ENCODE measurements around the gene CIB4.

CIB4 gene

DNA sequence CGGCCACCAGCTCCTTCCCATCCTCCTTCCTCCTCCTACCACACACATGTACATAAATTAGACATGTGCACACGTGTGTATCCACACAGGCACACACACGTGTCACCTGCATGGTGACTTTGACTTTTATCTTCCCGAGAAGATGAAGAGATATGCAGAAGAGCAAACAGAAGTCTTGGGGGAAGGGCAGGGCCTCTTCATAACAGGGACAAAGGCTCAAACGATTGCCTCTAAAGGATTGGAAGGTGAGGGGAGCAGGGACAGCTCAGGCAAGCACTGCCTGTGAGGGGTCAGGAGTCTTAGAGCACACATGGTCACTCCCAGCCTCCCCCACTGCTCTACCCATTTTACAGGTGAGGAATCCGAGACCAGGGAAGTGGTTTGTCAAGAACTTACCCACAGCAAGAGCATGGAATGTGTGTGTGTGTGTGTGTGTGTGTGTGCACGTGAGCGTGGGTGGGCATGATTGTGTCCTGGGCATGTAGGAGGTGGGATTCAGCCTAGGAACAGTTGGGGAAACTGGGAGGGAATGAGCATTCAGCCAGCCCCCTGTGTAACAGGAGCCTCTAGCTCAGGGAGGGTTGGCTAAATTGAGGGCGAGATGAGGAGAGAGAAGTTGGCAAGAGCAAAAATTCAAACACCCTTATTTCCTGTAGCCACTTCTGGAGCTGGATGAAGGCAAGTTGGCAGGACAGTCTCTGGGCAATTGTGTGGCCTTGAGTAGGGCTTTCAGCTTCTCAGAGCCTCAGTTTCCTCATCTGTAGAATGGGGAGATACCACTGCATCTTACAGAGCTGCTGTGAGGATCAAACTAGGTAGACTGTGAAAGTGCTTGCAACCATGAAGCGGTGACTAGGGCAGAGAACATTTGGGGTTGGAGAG, 24.2 kb downstream of the CIB4 start:
- H3K9me3 ChIP-seq (replicated peaks in 1 of 11) = 0 out of 22 replicates have a peak, but pooled peaks cover 0 to 4% (median 0%) of the 10 kb centered on the region in 11 experiments
- H3K4me3 ChIP-seq = no peak overlapping the region
- H3K27ac ChIP-seq = no peak overlapping the region
- H4K20me1 ChIP-seq = no peaks in the 10 kb centered on the region
- H3K27me3 ChIP-seq = no peaks in the 10 kb centered on the region
- no peak for TF ChIP-seq Cebpa-rat (IDR thresholded peaks at IDR 0.05)
- no peak overlapping the region for H3K9ac ChIP-seq
- H3K36me3 ChIP-seq = no peaks in the 10 kb centered on the region
- peaks cover 35 to 65% (median 57%) of the 10 kb centered on the region in 10 experiments for H3K4me1 ChIP-seq
- H3K4me2 ChIP-seq = 0 out of 22 replicates have a peak overlapping the region, but pooled peaks of 1 of the 11 experiments have one; percentile 3

DNA sequence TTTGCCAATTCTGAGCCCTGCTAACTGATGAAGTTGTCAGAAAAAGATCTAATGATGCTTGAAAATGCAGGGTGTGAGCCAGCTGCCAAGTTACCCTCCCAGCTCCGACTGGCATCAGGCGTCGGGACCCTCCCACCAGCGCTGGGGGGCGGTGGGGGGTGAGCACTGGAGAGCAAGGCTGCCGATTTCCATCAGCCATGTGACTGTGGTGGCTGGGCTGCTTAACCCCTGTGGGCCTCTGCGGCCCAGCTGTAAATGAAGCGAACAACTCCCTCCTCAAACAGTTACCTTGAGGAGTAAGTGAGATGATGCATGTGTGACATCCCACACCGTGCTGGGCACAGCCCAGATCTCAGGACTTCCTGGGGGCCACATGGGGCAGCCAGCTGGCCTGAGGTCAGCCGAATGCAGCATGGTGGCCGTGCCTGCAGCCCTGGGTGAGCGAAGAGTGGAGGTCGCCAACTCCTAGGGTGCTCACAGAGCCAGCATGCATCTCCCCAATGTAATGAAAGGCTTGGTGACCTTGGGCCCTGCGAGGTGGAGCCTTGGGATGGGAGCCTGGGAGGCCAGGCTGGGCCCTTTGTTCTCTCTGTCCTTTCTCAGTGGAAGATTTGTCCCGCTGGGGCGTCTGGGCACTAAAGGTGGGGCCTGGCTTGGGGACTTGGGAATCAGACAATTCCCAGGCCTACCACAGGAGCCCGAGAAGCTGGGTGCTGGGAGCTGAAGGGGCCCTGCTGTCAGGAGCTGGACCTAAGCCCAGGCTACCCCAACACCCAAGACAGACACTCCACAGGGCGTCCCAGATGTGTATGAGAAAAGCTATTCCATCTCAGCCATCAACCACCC, 25.1 kb downstream of the CIB4 start:
- Histone ChIP-seq H3K9ac (no peak overlapping the region; a peak in 1 of 22 replicates), H3K27ac (0 out of 22 replicates have a peak overlapping the region, but pooled peaks of 1 of the 11 experiments have one; percentile 7), H3K9me3 (replicated peaks in 1 of 11) (no peaks in the 10 kb centered on the region), H3K4me2 (peak overlapping the region in 7 of 11 experiments; percentile 3 to 90 (median 22); a peak in 6 of 22 replicates), H3K36me3 (no peaks in the 10 kb centered on the region), H3K4me1 (peaks cover 41 to 74% (median 65%) of the 10 kb centered on the region in 10 experiments), H3K27me3 (no peaks in the 10 kb centered on the region), H3K4me3 (no peak overlapping the region), H4K20me1 (no peaks in the 10 kb centered on the region)
- TF ChIP-seq Cebpa-rat (IDR thresholded peaks at IDR 0.05) = no peak

DNA sequence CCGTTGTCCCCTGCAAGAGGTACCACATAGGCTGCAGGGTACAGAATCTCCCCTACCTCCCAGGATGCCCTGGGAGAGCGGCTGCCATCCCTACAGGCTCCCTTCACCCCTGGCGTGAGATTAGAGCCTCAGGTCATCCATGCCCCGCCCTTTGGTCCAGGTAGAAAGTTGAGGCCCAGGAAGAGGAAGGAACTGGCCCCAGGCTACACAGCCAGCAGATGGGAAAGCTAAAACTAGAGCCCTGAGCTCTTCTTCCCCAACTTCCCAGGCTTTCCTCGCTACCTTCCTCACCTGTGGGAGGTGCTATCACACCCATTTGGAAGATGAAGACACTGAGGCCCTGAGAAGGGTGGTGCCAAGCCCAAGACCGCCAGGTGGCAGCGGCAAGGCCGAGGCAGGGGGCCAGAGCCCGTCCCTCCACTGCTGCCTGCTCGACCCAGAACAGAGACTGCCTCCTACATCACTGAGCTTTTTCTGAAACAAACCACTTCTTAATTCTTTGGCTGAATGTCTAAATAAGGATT, 25.8 kb downstream of the CIB4 start:
- H3K36me3 ChIP-seq = no peaks in the 10 kb centered on the region
- H3K9ac ChIP-seq = no peak overlapping the region; a peak in 1 of 22 replicates
- H3K27ac ChIP-seq = 0 out of 22 replicates have a peak overlapping the region, but pooled peaks of 1 of the 11 experiments have one; percentile 7
- H3K27me3 ChIP-seq = no peaks in the 10 kb centered on the region
- no peaks in the 10 kb centered on the region for H3K9me3 ChIP-seq (replicated peaks in 1 of 11)
- no peak overlapping the region for H3K4me3 ChIP-seq
- peak overlapping the region in 8 of 11 experiments; percentile 3 to 93 (median 88); a peak in 8 of 22 replicates for H3K4me2 ChIP-seq
- peaks cover 48 to 81% (median 72%) of the 10 kb centered on the region in 10 experiments for H3K4me1 ChIP-seq
- no peak for TF ChIP-seq Cebpa-rat (IDR thresholded peaks at IDR 0.05)
- H4K20me1 ChIP-seq = no peaks in the 10 kb centered on the region

DNA sequence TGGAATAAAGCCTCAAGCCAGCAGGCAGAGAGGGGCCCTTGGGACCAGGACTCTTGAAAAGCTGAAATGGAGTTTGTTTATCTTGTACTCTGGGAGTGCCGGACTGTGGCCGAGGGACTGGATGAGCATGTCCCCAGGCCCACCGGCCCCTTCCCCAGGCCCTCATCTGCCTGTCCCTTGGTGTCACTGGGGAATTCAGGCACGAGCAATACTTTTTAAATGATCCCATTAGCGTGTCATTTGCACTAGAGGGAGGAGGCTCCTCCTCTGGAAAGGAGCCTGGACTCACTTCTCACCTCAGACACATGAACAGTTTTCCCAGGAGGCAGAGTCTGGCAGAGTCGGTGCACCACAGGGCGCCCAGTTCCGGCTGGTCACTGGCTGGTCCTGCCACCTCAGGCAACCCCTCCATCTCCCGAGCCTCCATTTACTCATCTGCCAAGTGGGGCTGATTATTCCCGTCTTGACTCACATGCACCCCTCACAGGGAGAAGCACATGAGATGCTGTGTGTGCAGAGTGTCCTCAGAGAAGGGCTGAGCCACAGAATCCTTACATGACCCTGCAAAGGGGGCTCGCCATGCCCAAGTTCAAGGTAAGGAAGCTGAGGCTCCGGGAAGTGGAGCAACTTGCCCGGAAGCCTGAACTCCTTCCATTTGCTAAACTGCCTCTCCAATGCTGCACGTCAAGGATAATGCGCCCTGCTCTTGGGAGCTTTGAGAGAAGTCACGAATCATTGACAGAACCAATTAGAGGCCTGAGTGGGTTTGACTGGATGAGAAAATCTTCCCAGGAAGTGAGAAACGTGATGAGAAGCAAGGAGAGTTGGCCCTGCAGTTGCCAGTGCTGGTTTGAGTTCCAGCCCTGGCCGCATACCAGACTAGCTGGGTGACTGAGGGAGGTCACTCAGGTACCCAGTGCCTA, 26.7 kb downstream of the CIB4 start:
- Histone ChIP-seq H3K9ac (peak overlapping the region in 4 of 11 experiments; percentile 6 to 41 (median 28); a peak in 4 of 22 replicates), H3K27ac (no peak overlapping the region; a peak in 1 of 22 replicates), H4K20me1 (no peaks in the 10 kb centered on the region), H3K4me1 (peaks cover 52 to 83% (median 74%) of the 10 kb centered on the region in 10 experiments), H3K9me3 (replicated peaks in 1 of 11) (no peaks in the 10 kb centered on the region), H3K4me3 (0 out of 20 replicates have a peak overlapping the region, but pooled peaks of 1 of the 10 experiments have one; percentile 2), H3K27me3 (no peaks in the 10 kb centered on the region), H3K36me3 (no peaks in the 10 kb centered on the region), H3K4me2 (peak overlapping the region in 9 of 11 experiments; percentile 20 to 93 (median 88); a peak in 17 of 22 replicates)
- no peak for TF ChIP-seq Cebpa-rat (IDR thresholded peaks at IDR 0.05)

DNA sequence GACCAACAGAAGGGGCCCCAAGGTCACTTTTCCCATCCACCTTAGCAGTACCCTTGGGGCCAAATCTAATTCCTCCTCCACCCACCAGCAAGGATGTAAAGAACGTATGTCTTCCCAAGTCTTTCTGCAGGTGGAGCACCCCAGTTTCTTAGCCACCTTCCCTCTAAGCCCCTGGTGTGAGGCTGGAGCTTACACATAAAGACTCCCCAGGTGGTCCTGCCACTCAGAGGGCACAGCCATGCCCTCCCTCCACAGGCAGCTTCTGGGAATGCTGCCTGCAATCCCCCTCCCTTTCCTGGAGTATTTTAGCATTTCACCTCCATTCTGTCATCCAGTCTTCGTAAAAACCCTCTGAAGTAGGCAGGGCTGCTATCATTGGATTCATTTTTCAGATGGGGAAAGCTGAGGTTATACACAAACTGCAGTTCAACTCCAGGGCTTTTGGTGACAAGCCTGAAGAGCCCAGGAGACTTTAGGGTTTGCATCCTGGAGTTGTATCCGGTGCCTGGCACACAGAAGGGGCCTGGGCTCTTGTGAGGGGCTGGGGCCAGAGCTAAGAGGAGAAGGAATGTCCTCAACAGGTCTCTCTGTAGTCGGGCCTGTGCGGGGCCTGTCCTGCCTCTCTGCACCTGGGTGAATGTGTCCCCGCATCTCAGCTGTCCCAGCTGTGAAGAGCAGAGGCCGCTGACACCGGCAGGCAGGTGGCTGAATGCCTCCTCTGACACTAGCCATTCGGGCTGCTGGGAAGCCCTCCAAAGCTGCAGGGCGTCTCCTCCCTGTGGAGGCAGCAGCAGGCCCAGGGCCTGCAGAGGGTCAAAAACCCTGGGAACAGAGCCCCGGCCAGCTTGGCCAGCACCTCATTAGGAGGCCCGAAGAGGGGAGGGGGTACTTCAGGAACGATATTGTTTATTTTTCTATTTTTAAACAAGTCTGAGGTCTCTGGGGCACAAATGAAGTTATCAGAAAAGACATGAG, 27.6 kb downstream of the CIB4 start:
- Histone ChIP-seq H3K4me3 (0 out of 20 replicates have a peak overlapping the region, but pooled peaks of 1 of the 10 experiments have one; percentile 2), H3K9ac (peak overlapping the region in 6 of 11 experiments; percentile 6 to 41 (median 28); a peak in 7 of 22 replicates), H3K27ac (peak overlapping the region in 3 of 11 experiments; percentile 42 to 57 (median 49); a peak in 5 of 22 replicates), H3K4me2 (peak overlapping the region; percentile 58 to 93 (median 87)), H3K4me1 (peaks cover 52 to 83% (median 75%) of the 10 kb centered on the region in 10 experiments), H3K27me3 (no peaks in the 10 kb centered on the region), H4K20me1 (no peaks in the 10 kb centered on the region), H3K36me3 (no peaks in the 10 kb centered on the region), H3K9me3 (replicated peaks in 1 of 11) (no peaks in the 10 kb centered on the region)
- no peak for TF ChIP-seq Cebpa-rat (IDR thresholded peaks at IDR 0.05)

DNA sequence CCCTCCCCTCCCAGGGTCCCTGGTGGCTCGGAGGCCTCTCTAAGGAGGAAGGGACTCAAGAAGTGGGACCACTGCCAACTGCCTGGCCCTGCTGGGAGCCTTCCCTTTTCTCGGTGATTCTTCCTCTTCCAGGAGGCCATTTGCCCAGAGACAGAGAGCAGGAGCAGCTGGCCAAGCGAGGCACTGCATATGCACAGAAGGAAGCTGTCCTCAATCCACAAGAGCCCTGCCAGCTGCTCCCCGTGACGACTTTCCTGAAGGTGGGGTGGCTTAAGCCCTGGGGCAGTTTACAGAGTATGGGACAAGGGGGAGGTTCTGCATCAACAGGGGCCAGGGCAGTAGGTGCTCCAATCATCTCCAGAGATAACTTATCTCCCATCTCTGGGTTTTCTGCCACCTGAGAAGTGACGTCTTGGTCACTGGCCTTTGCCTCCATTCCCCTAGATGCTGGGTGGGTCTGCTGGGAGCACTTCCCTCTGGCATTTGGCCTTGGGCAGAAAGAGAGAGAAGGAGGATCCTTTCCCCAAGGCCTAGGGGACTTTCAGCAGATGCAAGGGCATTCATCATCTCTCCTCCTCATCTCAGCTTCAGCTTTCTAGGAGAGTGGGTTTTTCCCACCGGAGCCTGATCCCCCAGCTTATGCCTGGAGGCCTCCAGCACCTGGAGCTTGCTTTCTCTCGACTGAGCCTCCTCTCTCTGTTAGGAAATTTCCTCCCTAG, 28.5 kb downstream of the CIB4 start:
- Histone ChIP-seq H3K9ac (peak overlapping the region in 4 of 11 experiments; percentile 16 to 41 (median 28); a peak in 5 of 22 replicates), H3K27ac (peak overlapping the region in 7 of 11 experiments; percentile 12 to 57 (median 42); a peak in 11 of 22 replicates), H3K9me3 (replicated peaks in 1 of 11) (no peaks in the 10 kb centered on the region), H3K27me3 (no peaks in the 10 kb centered on the region), H3K36me3 (no peaks in the 10 kb centered on the region), H3K4me1 (peaks cover 57 to 89% (median 84%) of the 10 kb centered on the region in 10 experiments), H3K4me2 (peak overlapping the region; percentile 58 to 93 (median 87)), H4K20me1 (no peaks in the 10 kb centered on the region), H3K4me3 (no peak overlapping the region)
- TF ChIP-seq Cebpa-rat (IDR thresholded peaks at IDR 0.05) = no peak

Measured in BLaER1 treated with 17β-estradiol and CSF1 and Interleukin-3, amounts not matched to agents 10 nM and 100 nM (cell line).